CD4-positive, alpha-beta T cell (primary cell): ENCODE measurements around the gene ADISSP. TPM values are rescaled to one million over a fixed set of nuclear protein-coding genes. Genes with fewer than 3 reads are reported as not detected.

Source experiments
- ATAC-seq: fragments of 200-7000 bp; cut with Tn5 transposase; one replicate; pipeline ENCODE4 v1.10.0; 2022; ENCODE audit warnings: mild to moderate bottlenecking; ENCODE audit not compliant: poor library complexity
- CTCF ChIA-PET: fragments of 350-600 bp; sonication (Branson Sonifier 250); formaldehyde crosslinking; loops from one replicate; lab custom pipeline; 2021; ENCODE audit warnings: antibody characterized with exemption, inconsistent platforms; lab: Charles Lee
- POLR2A ChIA-PET: fragments of 350-600 bp; sonication (Branson Sonifier 250); formaldehyde crosslinking; loops from one replicate; lab custom pipeline; 2021; ENCODE audit warnings: antibody characterized with exemption, inconsistent platforms; lab: Charles Lee
- DNase-seq, 14 experiments: peaks; one replicate each; pipeline ENCODE4 v3.0.0-alpha.2; 2013 to 2020; ENCODE audit warnings: mixed read lengths in 2 of 14
- H3K27ac ChIP-seq, 2 donors: one replicate each; pipeline versions ENCODE4 v1.5.1 to v1.7.0; 2013; ENCODE audit warnings: low read length in 2 of 2, low read depth in 1 of 2, mild to moderate bottlenecking in 1 of 2
- H3K27me3 ChIP-seq, 2 experiments: 1 replicate in 1 of 2; 2 replicates in 1 of 2; pipeline versions ENCODE4 v1.6.1 to v1.7.0; 2013; ENCODE audit warnings: low read length in 2 of 2, control low read depth in 1 of 2, mild to moderate bottlenecking in 1 of 2, moderate library complexity in 1 of 2; ENCODE audit not compliant: insufficient read depth in 2 of 2, control insufficient read depth in 1 of 2
- H3K36me3 ChIP-seq: one replicate; pipeline ENCODE4 v1.6.1; 2013; ENCODE audit warnings: low read length, control low read depth; ENCODE audit not compliant: insufficient read depth
- H3K4me1 ChIP-seq: one replicate; pipeline ENCODE4 v1.6.1; 2013; ENCODE audit warnings: low read length, control low read depth; ENCODE audit not compliant: insufficient read depth
- H3K4me3 ChIP-seq: one replicate; pipeline ENCODE4 v1.5.1; 2013; ENCODE audit warnings: mild to moderate bottlenecking, low read length, moderate library complexity
- H3K9me3 ChIP-seq, 2 experiments: 1 replicate in 1 of 2; 2 replicates in 1 of 2; pipeline versions ENCODE4 v1.6.1 to v1.7.0; 2013; ENCODE audit warnings: low read length in 2 of 2, mild to moderate bottlenecking in 2 of 2, control low read depth in 1 of 2, moderate library complexity in 1 of 2; ENCODE audit not compliant: control insufficient read depth in 1 of 2, insufficient read depth in 1 of 2
- H3K27ac Mint-ChIP-seq: one replicate; pipeline ENCODE4 v1.8.0; 2020; ENCODE audit warnings: mixed read lengths
- H3K27me3 Mint-ChIP-seq: one replicate; pipeline ENCODE4 v1.8.0; 2021; ENCODE audit warnings: mixed read lengths
- H3K36me3 Mint-ChIP-seq: one replicate; pipeline ENCODE4 v1.8.0; 2021; ENCODE audit warnings: low read depth, mixed read lengths
- H3K4me1 Mint-ChIP-seq: one replicate; pipeline ENCODE4 v1.8.0; 2021; ENCODE audit warnings: low read depth, mixed read lengths
- H3K4me3 Mint-ChIP-seq: one replicate; pipeline ENCODE4 v1.8.0; 2020; ENCODE audit warnings: mild to moderate bottlenecking, mixed read lengths
- H3K9me3 Mint-ChIP-seq: one replicate; pipeline ENCODE4 v1.8.0; 2020; ENCODE audit warnings: mixed read lengths
- intact Hi-C, 2 experiments: fragments of 100-400 bp; cut with DNase I in 1 of 2; cut with micrococcal nuclease in 1 of 2; formaldehyde crosslinking; loops; one replicate each; pipeline versions ENCODE4 v1.15.1 to v1.9.0; 2023 to 2025; cut with DNase I, micrococcal nuclease
- total RNA-seq, 174 experiments: library from RNA in 2 of 174; stranded (reverse) in 2 of 174; gene quantifications; one replicate each; pipeline ENCODE4 v1.2.3 and lab custom pipeline; 2021 to 2026
- TF ChIP-seq, protein P1 (sequence below): fragments of 200-600 bp; IDR thresholded peaks from one replicate; pipeline ENCODE4 v1.8.0; 2022; ENCODE audit warnings: antibody characterized with exemption, mild to moderate bottlenecking

ADISSP gene
- total RNA-seq, 2 experiments from 2014 or later, result 11.2 to 11.6 TPM

DNA sequence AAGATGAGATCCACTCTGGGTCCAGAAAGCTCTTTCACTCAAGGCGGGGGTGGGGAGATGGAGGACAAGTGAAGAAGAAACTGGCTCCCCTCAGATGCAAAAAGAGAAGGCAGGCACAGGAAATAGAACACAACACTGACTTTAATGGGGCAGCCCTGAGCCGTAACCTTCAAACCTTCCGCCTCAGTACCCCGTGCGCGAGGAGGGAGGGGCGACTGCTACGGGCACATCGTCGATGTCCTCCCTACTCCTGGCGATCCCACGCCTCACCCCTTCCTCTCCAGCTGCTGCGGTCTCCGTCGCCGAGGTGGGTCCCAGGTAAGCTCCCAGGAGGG, 9.8 kb upstream of the ADISSP start:
- peak; percentile 49 for ATAC-seq
- Histone ChIP-seq H3K9me3 (no peaks in the 10 kb centered on the region), H3K4me3 (peak overlapping the region; percentile 67), H3K27me3 (peaks cover 9 to 12% of the 10 kb centered on the region in 2 experiments), H3K4me1 (peaks cover 34% of the 10 kb centered on the region), H3K36me3 (no peaks in the 10 kb centered on the region), H3K27ac (no peak overlapping the region)
- peaks cover 14% of the 10 kb centered on the region for H3K27me3 Mint-ChIP-seq
- no peak overlapping the region for H3K27ac Mint-ChIP-seq
- ChIA-PET CTCF (interaction anchor here (0.6 to 3.8 kb wide), 6 partner anchors 9 to 1905 kb away, joined by 3 to 17 read pairs (median 4); partner anchors contain the start of genes ADISSP, CDC25B and CENPB), POLR2A (interaction anchor here (2.6 to 3.7 kb wide), 3 partner anchors 10 to 43 kb away, joined by 12 to 36 read pairs (median 15); partner anchors contain the start of genes ADISSP, AP5S1 and CENPB)
- peaks cover 34% of the 10 kb centered on the region for H3K4me1 Mint-ChIP-seq
- peak overlapping the region; percentile 82 for H3K4me3 Mint-ChIP-seq
- H3K36me3 Mint-ChIP-seq, result no peaks in the 10 kb centered on the region
- DNase-seq, result peak in 3 of 14 experiments; percentile 35 to 39 (median 37)
- TF ChIP-seq, protein P1, sequence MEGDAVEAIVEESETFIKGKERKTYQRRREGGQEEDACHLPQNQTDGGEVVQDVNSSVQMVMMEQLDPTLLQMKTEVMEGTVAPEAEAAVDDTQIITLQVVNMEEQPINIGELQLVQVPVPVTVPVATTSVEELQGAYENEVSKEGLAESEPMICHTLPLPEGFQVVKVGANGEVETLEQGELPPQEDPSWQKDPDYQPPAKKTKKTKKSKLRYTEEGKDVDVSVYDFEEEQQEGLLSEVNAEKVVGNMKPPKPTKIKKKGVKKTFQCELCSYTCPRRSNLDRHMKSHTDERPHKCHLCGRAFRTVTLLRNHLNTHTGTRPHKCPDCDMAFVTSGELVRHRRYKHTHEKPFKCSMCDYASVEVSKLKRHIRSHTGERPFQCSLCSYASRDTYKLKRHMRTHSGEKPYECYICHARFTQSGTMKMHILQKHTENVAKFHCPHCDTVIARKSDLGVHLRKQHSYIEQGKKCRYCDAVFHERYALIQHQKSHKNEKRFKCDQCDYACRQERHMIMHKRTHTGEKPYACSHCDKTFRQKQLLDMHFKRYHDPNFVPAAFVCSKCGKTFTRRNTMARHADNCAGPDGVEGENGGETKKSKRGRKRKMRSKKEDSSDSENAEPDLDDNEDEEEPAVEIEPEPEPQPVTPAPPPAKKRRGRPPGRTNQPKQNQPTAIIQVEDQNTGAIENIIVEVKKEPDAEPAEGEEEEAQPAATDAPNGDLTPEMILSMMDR, result no peak
- H3K9me3 Mint-ChIP-seq, result no peaks in the 10 kb centered on the region
- intact Hi-C loops, result no loop called here

DNA sequence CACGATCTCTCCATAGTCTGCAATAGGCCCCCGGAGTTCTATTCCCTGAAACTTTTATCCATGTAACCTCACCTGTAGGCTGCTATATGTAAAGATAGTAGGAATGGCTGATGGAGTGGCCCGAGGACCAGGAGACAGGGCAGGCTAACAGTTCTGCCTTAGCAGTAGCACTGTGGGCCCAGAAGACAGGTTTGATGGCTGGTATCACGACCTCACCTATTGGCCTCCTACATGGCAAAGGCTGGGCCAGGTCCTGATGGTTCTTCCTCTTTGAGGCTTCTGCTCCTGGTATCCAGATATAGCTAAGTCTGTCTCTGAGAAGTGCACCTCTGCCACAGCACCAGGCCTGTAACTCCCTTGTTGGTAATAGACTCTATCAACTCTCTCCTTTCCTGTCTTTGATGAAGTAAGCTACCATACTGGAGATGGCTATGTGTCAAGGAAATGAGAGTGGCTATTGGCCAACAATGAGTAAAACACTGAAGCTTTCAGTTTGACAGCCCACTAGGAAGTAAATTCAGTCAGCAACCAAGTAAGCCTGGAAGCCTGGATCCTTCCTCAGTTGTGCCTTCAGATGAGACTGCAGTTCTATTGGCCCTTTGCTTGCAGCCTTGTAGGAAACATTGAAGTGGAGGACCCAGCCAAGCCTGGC, 8.0 kb upstream of the ADISSP start:
- H3K4me3 ChIP-seq, result no peak overlapping the region
- TF ChIP-seq, protein P1, result no peak
- peaks cover 26% of the 10 kb centered on the region for H3K4me1 ChIP-seq
- intact Hi-C loops, result no loop called here
- DNase-seq (no peak), ATAC-seq (no peak)
- no peaks in the 10 kb centered on the region for H3K36me3 Mint-ChIP-seq
- no peaks in the 10 kb centered on the region for H3K9me3 Mint-ChIP-seq
- no peak overlapping the region for H3K27ac ChIP-seq
- peaks cover 18% of the 10 kb centered on the region for H3K4me1 Mint-ChIP-seq
- H3K27me3 ChIP-seq, result peaks cover 9 to 12% of the 10 kb centered on the region in 2 experiments
- no peaks in the 10 kb centered on the region for H3K36me3 ChIP-seq
- ChIA-PET POLR2A (no interaction called here), CTCF (interaction anchor here (1.5 to 1.8 kb wide), 2 partner anchors 45 to 79 kb away, joined by 3 to 5 read pairs; partner anchors contain the start of gene AP5S1)
- no peak overlapping the region for H3K27ac Mint-ChIP-seq
- H3K9me3 ChIP-seq, result no peaks in the 10 kb centered on the region
- peaks cover 14% of the 10 kb centered on the region for H3K27me3 Mint-ChIP-seq
- peak overlapping the region; percentile 17 for H3K4me3 Mint-ChIP-seq

DNA sequence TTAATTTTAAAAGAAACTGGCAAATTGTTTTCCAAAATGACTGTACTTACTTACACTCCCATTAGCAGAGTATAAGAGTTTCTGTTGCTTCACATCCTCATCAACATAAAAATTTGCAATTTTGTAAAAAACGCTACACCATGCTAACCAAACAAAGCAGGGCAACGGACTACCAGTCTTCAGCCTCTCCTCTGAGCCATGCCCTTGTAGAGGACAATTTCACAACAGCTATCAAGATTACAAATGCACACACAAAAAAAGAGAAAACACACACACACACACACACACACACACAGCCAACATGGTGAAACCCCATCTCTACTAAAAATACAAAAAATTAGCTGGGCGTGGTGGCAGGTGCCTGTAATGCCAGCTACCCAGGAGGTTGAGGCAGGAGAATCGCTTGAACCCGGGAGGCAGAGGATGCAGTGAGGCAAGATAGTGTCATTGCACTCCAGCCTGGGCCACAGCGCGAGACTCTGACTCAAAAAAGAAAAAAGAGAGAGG, 4.1 kb upstream of the ADISSP start:
- Mint-ChIP-seq H3K27ac (no peak overlapping the region), H3K9me3 (no peaks in the 10 kb centered on the region), H3K4me1 (peaks cover 19% of the 10 kb centered on the region), H3K27me3 (no peaks in the 10 kb centered on the region), H3K36me3 (no peaks in the 10 kb centered on the region), H3K4me3 (no peak overlapping the region)
- ATAC-seq (no peak), DNase-seq (no peak)
- H3K4me3 ChIP-seq, result no peak overlapping the region
- ChIA-PET POLR2A (no interaction called here), CTCF (interaction anchor here (0.7 to 0.9 kb wide), 2 partner anchors 15 to 48 kb away, joined by 3 read pairs; partner anchors contain the start of gene CENPB)
- TF ChIP-seq, protein P1, result no peak
- H3K36me3 ChIP-seq, result no peaks in the 10 kb centered on the region
- H3K27me3 ChIP-seq, result no peaks in the 10 kb centered on the region
- intact Hi-C loops, result no loop called here
- no peak overlapping the region for H3K27ac ChIP-seq
- H3K9me3 ChIP-seq, result no peaks in the 10 kb centered on the region
- peaks cover 24% of the 10 kb centered on the region for H3K4me1 ChIP-seq
